Neural cell (in vitro differentiated cells): ENCODE results near the gene AKAP6. TPM values are rescaled to one million over a fixed set of nuclear protein-coding genes. Genes with fewer than 3 reads are reported as not detected.

ENCODE experiments used
- H2AFZ ChIP-seq: fragments of 200-600, 300-800 bp; sonication (generic), shearing (Covaris generic); 2 replicates; pipeline ENCODE4 v1.6.0; 2014; ENCODE audit warnings: low read depth, mild to moderate bottlenecking, antibody characterized with exemption, low read length, moderate library complexity
- H3F3A ChIP-seq: fragments of 200-600 bp; shearing (Covaris generic); 2 replicates; pipeline ENCODE4 v1.6.1; 2016; ENCODE audit warnings: mild to moderate bottlenecking, moderate library complexity, mixed read lengths, antibody characterized with exemption, low read length; ENCODE audit not compliant: insufficient read depth, poor library complexity, severe bottlenecking
- H3K27ac ChIP-seq: fragments of 200-600, 300-800 bp; sonication (generic), shearing (Covaris generic); 2 replicates; pipeline ENCODE4 v1.5.1; 2014; ENCODE audit warnings: mild to moderate bottlenecking, low read length, moderate library complexity
- H3K27me3 ChIP-seq: fragments of 300-800, 200-600 bp; sonication (generic), shearing (Covaris generic); 2 replicates; pipeline ENCODE4 v1.6.0; 2014; ENCODE audit warnings: mild to moderate bottlenecking, low read depth, low read length, moderate library complexity; ENCODE audit not compliant: insufficient read depth
- H3K36me3 ChIP-seq: fragments of 300-800, 200-600 bp; sonication (generic), shearing (Covaris generic); 2 replicates; pipeline ENCODE4 v1.5.1; 2014; ENCODE audit warnings: mild to moderate bottlenecking, antibody characterized with exemption, low read length, moderate library complexity; ENCODE audit not compliant: insufficient read depth
- H3K4me2 ChIP-seq: fragments of 300-800, 200-600 bp; sonication (generic), shearing (Covaris generic); 2 replicates; pipeline ENCODE4 v1.6.0; 2014; ENCODE audit warnings: mild to moderate bottlenecking, low read length
- H3K4me3 ChIP-seq: fragments of 300-800, 200-600 bp; sonication (generic), shearing (Covaris generic); 2 replicates; pipeline ENCODE4 v1.5.1; 2014; ENCODE audit warnings: mild to moderate bottlenecking, low read length, moderate library complexity
- H3K79me2 ChIP-seq: fragments of 200-600 bp; shearing (Covaris generic); replicated peaks from 2 replicates; pipeline ENCODE4 v1.6.0; 2014; ENCODE audit warnings: mild to moderate bottlenecking, low read length, moderate library complexity; ENCODE audit not compliant: insufficient read depth
- H3K9ac ChIP-seq: fragments of 300-800, 200-600 bp; sonication (generic), shearing (Covaris generic); 2 replicates; pipeline ENCODE4 v1.6.1; 2016; ENCODE audit warnings: mild to moderate bottlenecking, low read length, mixed read lengths
- H3K9me2 ChIP-seq: fragments of 200-600 bp; shearing (Covaris generic); 2 replicates; pipeline ENCODE4 v1.6.1; 2016; ENCODE audit warnings: mild to moderate bottlenecking, low read length, mixed read lengths; ENCODE audit not compliant: insufficient read depth
- H3K9me3 ChIP-seq: fragments of 200-600, 300-800 bp; sonication (generic), shearing (Covaris generic); 2 replicates; pipeline ENCODE4 v1.6.1; 2016; ENCODE audit warnings: mild to moderate bottlenecking, mixed run types, low read length, moderate library complexity, mixed read lengths
- H4K20me1 ChIP-seq: fragments of 200-600 bp; shearing (Covaris generic); 2 replicates; pipeline ENCODE4 v1.6.1; 2016; ENCODE audit warnings: mild to moderate bottlenecking, mixed run types; ENCODE audit not compliant: insufficient read depth
- CTCF ChIP-seq: fragments of 450-650 bp; IDR thresholded peaks from 2 replicates; pipeline ENCODE4 v1.5.1; 2014; ENCODE audit warnings: antibody characterized with exemption, mild to moderate bottlenecking, moderate library complexity; ENCODE audit not compliant: poor library complexity, severe bottlenecking
- EP300 ChIP-seq: fragments of 450-650 bp; conservative IDR thresholded peaks from 2 replicates; pipeline ENCODE4 v1.6.1; 2014; ENCODE audit warnings: antibody characterized with exemption, mild to moderate bottlenecking, moderate library complexity; ENCODE audit not compliant: poor library complexity, severe bottlenecking
- EZH2 ChIP-seq: fragments of 200-600, 300-800 bp; shearing (Covaris generic), sonication (generic); IDR thresholded peaks from 2 replicates; pipeline ENCODE4 v1.6.1; 2014; ENCODE audit warnings: antibody characterized with exemption, low read length, borderline replicate concordance, mild to moderate bottlenecking; ENCODE audit not compliant: insufficient read depth, poor library complexity, severe bottlenecking
- MXI1 ChIP-seq: fragments of 450-650 bp; conservative IDR thresholded peaks from 2 replicates; pipeline ENCODE4 v1.6.1; 2014; ENCODE audit warnings: antibody characterized with exemption, mild to moderate bottlenecking; ENCODE audit not compliant: poor library complexity, severe bottlenecking
- POLR2AphosphoS5 ChIP-seq: IDR thresholded peaks from 2 replicates; pipeline ENCODE4 v1.6.1; 2012
- RAD21 ChIP-seq: fragments of 450-650 bp; conservative IDR thresholded peaks from 2 replicates; pipeline ENCODE4 v1.6.1; 2014; ENCODE audit warnings: antibody characterized with exemption, mild to moderate bottlenecking, moderate library complexity
- REST ChIP-seq: IDR thresholded peaks from 2 replicates; pipeline ENCODE4 v1.6.1; 2012; ENCODE audit warnings: borderline replicate concordance
- SMC3 ChIP-seq: fragments of 450-650 bp; conservative IDR thresholded peaks from 2 replicates; pipeline ENCODE4 v1.6.1; 2014; ENCODE audit warnings: antibody characterized with exemption, mild to moderate bottlenecking, moderate library complexity; ENCODE audit not compliant: poor library complexity
- TAF1 ChIP-seq: IDR thresholded peaks from 2 replicates; pipeline ENCODE4 v1.6.1; 2012; ENCODE audit warnings: low read depth
- polyA plus RNA-seq: library from polyadenylated mRNA; depleted of rRNA; stranded (reverse); fragments of >200 nt; gene quantifications from 2 replicates; pipeline ENCODE4 v1.2.3, GENCODE V29; 2014

Gene AKAP6
- polyA plus RNA-seq, 1 donor from 2014 or later: 15.8 TPM

- TF ChIP-seq REST: no peak
Measured at GRCh38 chr14:32754209-32754608, 425.1 kb downstream of the AKAP6 start (continued).

GRCh38 chr14:32756173-32756572 is 427.1 kb downstream of the AKAP6 start:
- Histone ChIP-seq H4K20me1 (no peaks in the 10 kb centered on the region), H3F3A (no peaks in the 10 kb centered on the region), H3K4me2 (no peak overlapping the region), H3K9ac (no peak overlapping the region), H3K27me3 (no peaks in the 10 kb centered on the region), H3K36me3 (no peaks in the 10 kb centered on the region), H2AFZ (no peak overlapping the region), H3K27ac (no peak overlapping the region), H3K9me3 (no peaks in the 10 kb centered on the region), H3K79me2 (no peaks in the 10 kb centered on the region), H3K4me3 (no peak overlapping the region), H3K9me2 (no peaks in the 10 kb centered on the region)
- TF ChIP-seq POLR2AphosphoS5 (no peak), EP300 (no peak), EZH2 (no peak), RAD21 (no peak), REST (no peak), MXI1 (no peak), CTCF (no peak)

GRCh38 chr14:32756775-32757174 is 427.7 kb downstream of the AKAP6 start:
- no peaks in the 10 kb centered on the region for H4K20me1 ChIP-seq
- no peak overlapping the region for H3K27ac ChIP-seq
- no peak overlapping the region for H2AFZ ChIP-seq
- H3F3A ChIP-seq: no peaks in the 10 kb centered on the region
- H3K4me3 ChIP-seq: no peak overlapping the region
- H3K27me3 ChIP-seq: no peaks in the 10 kb centered on the region
- no peaks in the 10 kb centered on the region for H3K36me3 ChIP-seq
- no peak overlapping the region for H3K4me2 ChIP-seq
- TF ChIP-seq REST (no peak), TAF1 (no peak), SMC3 (no peak), EP300 (no peak)
- H3K79me2 ChIP-seq: no peaks in the 10 kb centered on the region
- H3K9ac ChIP-seq: no peak overlapping the region
- H3K9me2 ChIP-seq: no peaks in the 10 kb centered on the region
- H3K9me3 ChIP-seq: no peaks in the 10 kb centered on the region
